ENCODE data around the gene ST3GAL4.
"Not testable (repeated sequence)": the region's sequence is repeated elsewhere in the genome, so short reads cannot be mapped to it uniquely, and the experiment has no call there.

The ST3GAL4 gene

GRCh38 chr11:126384449-126385070 is 29.1 kb downstream of the ST3GAL4 start:
- DNase-seq (ENCODE audit: low read depth in 2 of 3, low spot score in 1 of 3), result no peak

DNA sequence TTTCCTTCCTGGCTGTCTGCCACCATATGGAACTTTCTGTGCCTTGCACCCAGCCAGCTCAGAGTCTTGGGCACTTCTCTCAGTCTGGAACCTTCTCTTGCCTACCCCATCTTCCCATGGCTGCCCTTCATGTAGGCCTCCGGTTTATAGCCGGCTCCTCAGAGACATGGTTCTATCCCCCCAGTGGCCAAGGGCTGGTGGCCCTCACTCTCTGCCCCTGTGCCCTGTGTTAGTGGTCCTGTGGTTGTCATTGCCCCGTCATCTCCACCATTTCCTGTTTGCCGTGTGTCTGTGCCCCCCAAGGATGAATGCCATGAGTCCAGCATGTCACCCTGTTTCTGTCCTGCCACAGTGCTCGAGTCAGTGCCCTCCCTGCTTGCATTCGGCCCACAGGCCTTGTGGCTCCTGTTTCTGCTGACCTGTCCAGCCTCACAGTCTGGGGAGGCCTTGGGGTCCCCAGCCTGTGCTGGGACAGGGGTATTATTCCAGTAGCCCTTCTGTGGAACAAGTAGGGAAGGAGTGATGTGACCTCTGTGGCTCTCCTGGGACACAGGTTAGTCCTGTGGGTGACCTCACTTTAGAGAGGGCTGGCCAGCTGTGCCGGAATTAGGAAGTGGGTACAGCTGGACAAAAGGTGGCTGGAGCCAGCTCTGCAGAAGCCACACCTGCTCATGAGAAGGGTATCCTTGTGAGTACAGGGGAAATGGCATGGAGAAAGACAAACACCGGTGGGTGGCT is 30.7 kb downstream of the ST3GAL4 start:
- no peak for DNase-seq (ENCODE audit: low read depth in 2 of 3, low spot score in 1 of 3)

- DNase-seq (ENCODE audit: low read depth in 2 of 3, low spot score in 1 of 3), result not testable (repeated sequence)
These were observed 31.2 kb downstream of the ST3GAL4 start for GRCh38 chr11:126386729-126387071.

GRCh38 chr11:126387857-126388256 is 32.4 kb downstream of the ST3GAL4 start:
- no peak for DNase-seq (ENCODE audit: low read depth in 2 of 3, low spot score in 1 of 3)

- no peak for DNase-seq (ENCODE audit: low read depth in 2 of 3, low spot score in 1 of 3)
These were observed 34.9 kb downstream of the ST3GAL4 start for GRCh38 chr11:126390272-126390867.

GRCh38 chr11:126391286-126391954 is 35.9 kb downstream of the ST3GAL4 start:
- no peak for DNase-seq (ENCODE audit: low read depth in 2 of 3, low spot score in 1 of 3)

DNA sequence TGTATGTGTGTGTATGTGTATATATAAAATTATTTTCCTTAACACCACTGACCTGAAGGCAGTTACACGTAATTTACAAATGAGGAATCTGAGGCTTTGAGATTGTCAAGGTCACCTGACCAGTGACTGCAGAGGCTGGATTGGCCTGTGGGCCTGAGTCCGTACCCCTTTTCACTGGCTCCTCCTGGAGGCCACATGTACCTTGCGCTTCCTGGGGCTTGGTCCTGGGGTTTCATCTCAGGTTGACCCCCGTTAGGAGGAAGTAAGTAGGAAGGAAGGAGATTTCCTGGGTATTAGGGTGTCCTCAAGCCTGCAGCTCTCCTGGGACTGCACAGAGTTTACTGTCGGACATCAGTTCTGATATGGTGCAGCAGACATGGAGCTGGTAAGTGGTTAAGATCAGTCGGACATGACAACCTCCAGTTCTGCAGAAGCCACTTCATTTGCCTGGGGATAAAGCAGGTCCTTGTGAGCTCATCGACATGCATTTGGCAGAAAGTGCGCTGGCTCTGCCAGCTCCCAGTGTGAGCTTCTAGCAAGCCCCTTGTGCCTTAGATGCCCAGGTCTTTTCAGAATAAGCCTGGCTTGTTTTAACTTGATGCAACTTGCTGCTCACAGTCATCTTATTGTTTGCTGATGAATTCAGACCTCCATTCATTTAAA is 36.6 kb downstream of the ST3GAL4 start:
- no peak for DNase-seq (ENCODE audit: low read depth in 2 of 3, low spot score in 1 of 3)

- no peak for DNase-seq (ENCODE audit: low read depth in 2 of 3, low spot score in 1 of 3)
These were observed 37.1 kb downstream of the ST3GAL4 start for GRCh38 chr11:126392633-126393013.

DNA sequence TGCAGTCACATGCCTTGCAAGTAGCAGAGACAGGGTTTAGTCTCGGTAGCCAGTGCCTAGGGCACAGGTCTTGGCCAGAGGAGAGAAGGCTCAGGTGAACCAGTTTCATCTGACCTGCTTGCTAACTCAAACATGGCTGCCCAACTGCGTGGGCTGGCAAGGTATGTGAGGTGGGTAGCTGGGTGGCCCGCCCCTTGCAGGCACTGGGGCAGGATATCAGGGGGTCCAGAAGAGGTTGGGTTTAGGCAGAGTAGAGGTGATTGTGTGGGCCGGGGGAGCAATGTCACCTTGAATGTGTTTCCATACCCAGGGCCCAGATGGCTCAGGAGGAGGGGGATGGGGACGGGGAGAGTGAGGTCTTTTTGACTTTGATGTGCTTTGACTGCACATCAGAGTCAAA is 37.7 kb downstream of the ST3GAL4 start:
- DNase-seq (ENCODE audit: low read depth in 2 of 3, low spot score in 1 of 3), result no peak

DNA sequence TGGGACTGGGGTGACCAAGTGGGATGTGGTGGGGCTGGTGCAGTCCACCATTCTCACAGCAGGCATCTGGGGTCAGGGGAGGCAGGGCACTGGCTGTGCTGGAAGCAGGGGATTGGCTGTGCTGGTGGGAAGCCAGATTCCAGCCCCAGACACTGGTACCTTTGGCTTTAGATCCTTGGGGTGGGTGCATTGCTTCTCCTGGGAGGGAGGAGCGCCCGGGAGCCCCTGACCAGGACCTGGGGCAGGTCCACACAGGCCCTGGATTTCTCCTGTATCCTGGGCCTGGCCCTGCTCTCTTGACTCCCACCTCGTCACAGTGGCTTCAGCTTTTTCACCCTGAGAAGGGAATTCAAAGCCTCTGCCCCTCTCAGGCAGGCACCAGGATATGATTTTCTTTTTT is 38.5 kb downstream of the ST3GAL4 start:
- DNase-seq (ENCODE audit: low read depth in 2 of 3, low spot score in 1 of 3), result no peak

- not testable (repeated sequence) for DNase-seq (ENCODE audit: low read depth in 2 of 3, low spot score in 1 of 3)
These were observed 39.2 kb downstream of the ST3GAL4 start for GRCh38 chr11:126394634-126395072.

- DNase-seq (ENCODE audit: low read depth in 2 of 3, low spot score in 1 of 3), result not testable (repeated sequence)
These were observed 40.3 kb downstream of the ST3GAL4 start for GRCh38 chr11:126395784-126396183.

DNA sequence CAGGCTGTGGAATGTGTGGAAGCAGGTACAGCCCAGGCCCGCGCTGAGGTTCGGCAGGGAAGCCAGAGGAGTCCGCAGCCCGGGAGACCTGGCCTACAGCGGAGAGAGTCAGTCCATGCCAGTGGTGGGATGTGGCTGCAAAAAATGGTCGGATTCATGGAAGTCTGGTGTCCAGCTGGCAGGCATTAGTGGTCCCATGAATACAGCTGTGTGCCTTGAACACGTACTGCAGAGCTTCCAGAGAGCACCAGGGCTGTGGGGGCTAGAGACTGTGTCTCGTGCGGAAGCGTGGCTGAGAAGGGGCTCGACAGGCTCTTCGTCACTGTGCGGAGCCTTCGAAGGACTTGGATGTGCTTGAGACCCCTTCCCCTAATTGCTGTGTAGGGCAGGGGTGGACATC is 40.8 kb downstream of the ST3GAL4 start:
- DNase-seq (ENCODE audit: low read depth in 2 of 3, low spot score in 1 of 3), result not testable (repeated sequence)

DNA sequence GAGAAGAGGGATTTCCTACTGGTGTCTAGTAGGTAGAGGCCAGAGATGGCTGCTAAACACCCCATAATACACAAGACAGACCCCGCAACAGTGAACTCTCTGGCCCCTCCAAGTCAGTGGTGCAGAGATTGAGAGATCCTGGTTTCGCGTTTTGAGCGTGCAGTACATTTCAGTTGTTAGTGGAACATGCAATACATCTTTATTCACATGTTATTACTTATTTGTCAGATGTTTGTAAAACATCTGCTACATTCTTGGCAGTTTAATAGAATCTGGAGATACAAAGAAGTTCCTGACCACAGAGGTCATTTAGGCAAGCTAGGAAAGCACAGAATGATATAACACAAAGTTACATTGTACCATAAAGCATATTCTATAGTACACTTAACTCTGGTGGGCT is 41.5 kb downstream of the ST3GAL4 start:
- no peak for DNase-seq (ENCODE audit: low read depth in 2 of 3, low spot score in 1 of 3)

GRCh38 chr11:126398296-126398695 is 42.8 kb downstream of the ST3GAL4 start:
- no peak for DNase-seq (ENCODE audit: low read depth in 2 of 3, low spot score in 1 of 3)

DNA sequence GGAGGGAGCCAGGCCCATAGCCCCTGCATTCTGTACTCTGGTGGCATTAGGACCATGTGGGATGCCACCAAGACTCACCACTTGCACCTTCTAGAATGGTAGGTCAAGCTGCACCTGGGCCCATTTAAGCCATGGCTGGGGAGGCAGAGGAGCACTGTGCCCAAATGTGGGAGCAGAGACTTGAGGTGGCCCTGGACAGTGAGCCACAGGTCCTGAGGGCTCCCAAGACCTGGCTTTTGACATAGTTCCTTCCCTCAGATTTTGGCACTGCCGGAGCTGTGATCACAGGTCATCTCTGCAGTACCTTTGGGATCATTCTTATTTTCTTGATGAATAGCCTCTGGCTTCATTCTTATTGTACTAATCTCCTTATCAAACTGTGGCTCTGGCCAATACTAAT is 43.2 kb downstream of the ST3GAL4 start:
- DNase-seq (ENCODE audit: low read depth in 2 of 3, low spot score in 1 of 3), result no peak

- no peak for DNase-seq (ENCODE audit: low read depth in 2 of 3, low spot score in 1 of 3)
These were observed 44.5 kb downstream of the ST3GAL4 start for GRCh38 chr11:126400019-126400418.

DNA sequence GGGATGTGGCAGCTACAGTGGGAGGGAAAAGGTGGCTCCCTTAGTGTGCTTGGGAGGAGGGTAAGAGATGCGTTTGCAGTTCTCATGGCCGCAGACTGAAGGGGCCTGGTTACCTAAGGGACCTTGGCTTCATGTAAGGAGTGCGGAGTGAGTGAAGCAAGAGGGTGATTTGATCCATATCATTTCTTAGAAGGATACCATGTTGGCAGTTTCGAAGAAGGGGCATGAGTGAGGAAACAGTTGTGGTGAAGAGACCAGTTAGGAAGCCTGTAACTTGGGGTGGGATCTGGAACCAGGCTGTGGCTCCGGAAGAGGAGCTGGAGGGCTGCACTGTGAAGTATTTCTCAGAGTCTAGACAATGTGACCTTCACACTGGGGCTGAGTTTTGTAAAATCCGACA is 45.0 kb downstream of the ST3GAL4 start:
- DNase-seq (ENCODE audit: low read depth in 2 of 3, low spot score in 1 of 3), result no peak

- DNase-seq (ENCODE audit: low read depth in 2 of 3, low spot score in 1 of 3), result no peak
These were observed 47.6 kb downstream of the ST3GAL4 start for GRCh38 chr11:126403022-126403581.

- no peak for DNase-seq (ENCODE audit: low read depth in 2 of 3, low spot score in 1 of 3)
These were observed 48.2 kb downstream of the ST3GAL4 start for GRCh38 chr11:126403658-126404057.

- no peak for DNase-seq (ENCODE audit: low read depth in 2 of 3, low spot score in 1 of 3)
These were observed 48.9 kb downstream of the ST3GAL4 start for GRCh38 chr11:126404367-126404766.

Data from stimulated activated CD4-positive, alpha-beta T cell treated with anti-CD3 and anti-CD28 coated beads, Interleukin-12 subunit alpha, Interleukin-12 subunit beta, amount 100 ng/mL, for 48 hours (primary cell).